ENCODE measurements around the gene FURIN. TPM values are rescaled to one million over a fixed set of nuclear protein-coding genes. Genes with fewer than 3 reads are reported as not detected.
"Not testable (repeated sequence)": the region's sequence is repeated elsewhere in the genome, so short reads cannot be mapped to it uniquely, and the experiment has no call there.

The FURIN gene
- 933 and 935 TPM in 2 replicates for total RNA-seq

DNA sequence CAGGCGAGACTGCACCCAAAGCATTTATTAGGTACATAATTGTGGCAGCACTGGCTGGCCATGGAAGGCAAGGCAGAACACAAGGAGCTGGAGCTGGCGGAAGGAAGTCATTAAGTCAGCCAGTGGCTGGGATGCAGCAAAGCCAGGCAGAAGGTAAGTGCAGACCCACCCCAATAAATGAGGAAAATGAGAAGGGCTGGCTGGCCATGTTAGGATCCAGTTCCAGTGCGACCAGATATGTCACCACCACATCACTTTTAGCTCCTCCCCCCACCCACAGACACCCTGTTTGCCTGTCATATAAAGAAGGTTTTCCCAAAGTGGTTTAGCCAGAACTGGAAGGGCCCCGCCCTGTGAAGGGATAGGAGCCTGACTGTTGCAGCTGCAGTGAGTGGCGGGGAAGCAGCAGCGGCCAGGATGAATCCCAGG lies at the start of gene FURIN:
FURIN (plus strand) TSS at position 328 of the 429 bp plus-strand sequence. CDS start 7,153 bp downstream, outside the sequence.
- intact Hi-C loops (cut with micrococcal nuclease): loop anchor here (2.0 kb wide), 1 partner anchor 29 kb away; no protein-coding TSS in a partner anchor

DNA sequence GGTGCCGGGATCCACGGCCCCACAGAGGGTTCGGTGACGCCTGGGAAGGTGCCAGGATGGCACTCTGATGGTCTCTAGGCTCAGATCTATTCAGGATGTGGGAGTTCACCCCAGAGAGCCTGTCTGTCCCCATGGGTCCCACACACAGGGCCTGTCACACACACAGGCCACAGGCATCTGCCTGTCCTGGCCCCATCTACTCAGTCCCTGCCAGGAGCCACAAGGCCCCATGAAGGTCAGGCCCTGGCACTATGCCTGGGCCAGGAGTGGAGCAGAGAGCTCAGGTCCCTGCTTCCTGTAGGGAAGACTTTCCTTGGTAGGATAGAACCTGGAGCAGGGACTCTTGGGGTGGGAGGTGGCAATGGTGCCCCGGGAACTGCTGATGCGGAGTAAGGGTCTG lies 49.0 kb upstream of the FURIN start:
- intact Hi-C loops (cut with micrococcal nuclease): loop anchor here (5.0 kb wide), 2 partner anchors 172 to 247 kb away; no protein-coding TSS in a partner anchor

DNA sequence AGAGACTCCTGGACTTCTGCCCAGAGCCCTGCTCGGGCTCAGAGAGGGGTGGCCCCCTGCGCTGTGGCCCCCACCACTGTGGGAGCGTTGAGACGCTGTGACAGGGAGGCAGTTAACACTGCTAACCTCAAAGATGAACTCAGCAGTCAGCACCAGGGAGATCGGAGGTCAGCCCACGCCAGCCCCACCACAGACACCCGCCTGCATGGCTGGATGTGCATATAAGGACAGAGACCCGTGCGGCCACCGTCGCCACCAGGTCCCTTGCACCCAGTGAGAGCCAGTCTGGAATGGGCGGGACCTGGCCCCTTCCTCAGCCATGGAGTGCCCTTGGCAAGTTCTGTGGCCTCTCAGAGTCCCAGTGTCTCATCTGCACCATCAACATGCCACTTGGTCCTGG lies 48.5 kb upstream of the FURIN start:
- intact Hi-C loops (cut with micrococcal nuclease): loop anchor here (5.0 kb wide), 2 partner anchors 173 to 248 kb away; no protein-coding TSS in a partner anchor

DNA sequence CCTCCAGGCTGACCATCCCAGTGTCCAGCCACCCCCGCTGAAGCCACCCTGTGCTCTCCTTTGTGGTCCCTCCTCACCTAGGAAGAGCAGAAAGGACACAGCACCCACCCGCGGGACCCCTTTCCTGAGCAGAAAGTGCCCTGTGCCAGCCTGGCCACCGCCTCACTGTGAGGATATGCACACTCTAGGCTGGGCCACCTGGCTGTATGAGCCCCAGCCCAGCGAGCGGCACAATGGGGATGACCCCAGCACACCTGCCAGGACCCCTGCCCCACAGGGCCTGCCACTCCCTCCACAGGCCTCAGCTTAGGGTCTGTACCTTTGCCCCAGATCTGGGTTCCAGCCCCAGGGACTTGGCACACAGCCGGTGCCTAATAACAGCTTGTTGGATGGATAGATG lies 47.9 kb upstream of the FURIN start:
- intact Hi-C loops (cut with micrococcal nuclease): no loop called here

DNA sequence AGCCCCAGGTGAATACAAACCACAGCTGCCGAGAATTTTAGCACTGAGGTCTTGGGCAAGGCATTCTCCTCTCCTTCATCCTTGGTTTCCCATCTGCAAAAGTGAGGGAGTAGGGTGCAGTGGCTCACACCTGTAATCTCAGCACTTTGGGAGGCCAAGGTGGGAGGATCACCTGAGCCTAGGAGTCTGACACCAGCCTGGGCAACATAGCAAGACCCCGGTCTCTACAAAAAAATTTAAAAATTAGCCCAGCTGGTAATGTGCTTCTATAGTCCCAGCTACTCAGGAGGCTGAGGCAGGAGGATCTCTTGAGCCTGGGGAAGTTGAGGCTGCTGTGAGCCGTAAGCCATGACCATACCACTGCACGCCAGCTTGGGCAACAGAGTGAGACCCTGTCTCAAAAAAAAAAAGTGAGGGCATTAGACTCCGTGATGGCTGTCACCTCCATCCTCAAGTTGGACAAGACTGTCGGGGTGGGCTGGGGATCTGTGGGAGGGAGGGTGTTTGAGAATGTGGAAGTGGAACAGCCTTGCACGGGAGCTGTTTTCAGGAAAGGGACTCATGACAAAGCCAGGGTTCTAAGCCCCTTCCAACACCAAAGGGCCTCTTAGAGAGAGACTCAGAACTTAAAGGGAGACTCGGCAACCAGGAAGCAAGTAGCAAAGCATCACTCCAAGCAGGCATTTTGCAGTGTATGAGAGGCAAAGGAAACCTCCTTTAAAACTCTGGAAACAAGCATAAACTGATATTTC lies 46.0 kb upstream of the FURIN start:
- intact Hi-C loops (cut with micrococcal nuclease): no loop called here

DNA sequence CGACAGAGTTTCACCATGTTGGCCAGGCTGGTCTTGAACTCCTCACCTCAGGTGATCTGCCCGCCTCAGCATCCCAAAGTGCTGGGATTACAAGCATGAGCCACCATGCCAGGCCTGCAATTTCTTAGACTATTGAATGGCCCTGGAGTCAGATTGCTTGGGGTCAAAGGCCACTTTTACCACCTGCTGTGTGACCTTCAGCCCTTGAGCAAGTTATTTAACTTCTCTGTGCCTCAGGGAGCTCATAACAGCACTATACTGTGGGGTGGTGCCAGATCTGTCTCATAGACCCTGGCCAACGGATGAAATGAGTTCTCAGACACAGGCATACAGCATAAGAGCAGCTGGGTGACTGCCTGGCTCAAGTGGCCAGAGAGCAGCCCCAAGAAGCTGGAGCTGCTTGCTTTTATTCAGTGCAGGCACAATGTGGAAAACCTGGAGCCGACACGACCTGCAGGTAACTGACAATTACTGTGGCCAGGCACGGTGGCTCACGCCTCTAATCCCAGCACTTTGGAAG lies 44.9 kb upstream of the FURIN start:
- intact Hi-C loops (cut with micrococcal nuclease): no loop called here

DNA sequence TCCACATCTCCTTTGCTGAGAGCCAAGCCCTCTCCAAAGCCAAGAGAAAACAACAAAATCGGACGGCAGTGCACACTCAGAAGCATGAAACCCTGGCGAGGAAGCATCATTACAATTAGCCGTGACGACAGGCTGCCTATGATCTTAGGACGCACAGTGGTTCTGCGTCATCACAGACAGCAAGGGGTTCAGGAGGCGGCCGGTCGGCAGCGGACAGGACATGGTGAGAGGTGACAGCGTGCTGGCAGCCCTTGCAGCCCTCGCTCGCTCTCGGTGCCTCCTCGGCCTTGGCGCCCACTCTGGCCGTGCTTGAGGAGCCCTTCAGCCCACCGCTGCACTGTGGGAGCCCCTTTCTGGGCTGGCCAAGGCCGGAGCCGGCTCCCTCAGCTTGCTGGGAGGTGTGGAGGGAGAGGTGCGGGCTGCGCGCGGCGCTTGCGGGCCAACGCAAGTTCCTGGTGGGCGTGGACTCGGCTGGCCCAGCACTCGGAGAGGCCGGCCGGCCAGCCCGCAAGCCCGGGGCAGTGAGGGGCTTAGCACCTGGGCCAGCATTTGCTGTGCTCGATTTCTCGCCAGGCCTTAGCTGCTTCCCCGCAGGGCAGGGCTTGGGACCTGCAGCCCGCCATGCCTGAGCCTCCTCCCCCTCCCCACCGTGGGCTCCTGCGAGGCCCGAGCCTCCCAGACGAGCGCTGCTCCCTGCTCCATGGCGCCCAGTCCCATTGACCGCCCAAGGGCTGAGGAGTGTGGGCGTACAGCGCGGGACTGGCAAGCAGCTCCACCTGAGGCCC lies 43.1 kb upstream of the FURIN start:
- intact Hi-C loops (cut with micrococcal nuclease): not testable (repeated sequence)

DNA sequence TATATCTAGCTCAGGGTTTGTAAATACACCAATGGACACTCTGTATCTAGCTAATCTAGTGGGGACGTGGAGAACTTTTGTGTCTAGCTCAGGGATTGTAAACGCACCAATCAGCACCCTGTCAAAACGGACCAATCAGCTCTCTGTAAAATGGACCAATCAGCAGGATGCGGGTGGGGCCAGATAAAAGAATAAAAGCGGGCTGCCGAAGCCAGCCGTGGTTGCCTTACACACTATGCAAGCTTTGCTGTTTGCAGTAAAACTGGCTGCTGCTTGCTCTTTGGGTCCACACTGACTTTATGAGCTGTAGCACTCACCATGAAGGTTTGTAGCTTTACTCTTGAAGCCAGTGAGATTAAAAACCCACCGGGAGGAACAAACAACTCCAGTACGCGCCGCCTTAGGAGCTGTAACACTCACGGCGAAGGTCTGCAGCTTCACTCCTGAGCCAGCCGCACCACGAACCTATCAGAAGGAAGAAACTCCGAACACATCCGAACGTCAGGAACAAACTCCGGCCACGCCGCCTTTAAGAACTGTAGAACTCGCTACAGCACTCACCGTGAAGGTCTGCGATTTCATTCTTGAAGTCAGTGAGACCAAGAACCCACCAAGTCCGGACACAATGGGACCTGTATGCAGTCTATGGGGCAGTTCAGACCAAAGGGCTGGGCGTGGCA lies 42.0 kb upstream of the FURIN start:
- intact Hi-C loops (cut with micrococcal nuclease): not testable (repeated sequence)

DNA sequence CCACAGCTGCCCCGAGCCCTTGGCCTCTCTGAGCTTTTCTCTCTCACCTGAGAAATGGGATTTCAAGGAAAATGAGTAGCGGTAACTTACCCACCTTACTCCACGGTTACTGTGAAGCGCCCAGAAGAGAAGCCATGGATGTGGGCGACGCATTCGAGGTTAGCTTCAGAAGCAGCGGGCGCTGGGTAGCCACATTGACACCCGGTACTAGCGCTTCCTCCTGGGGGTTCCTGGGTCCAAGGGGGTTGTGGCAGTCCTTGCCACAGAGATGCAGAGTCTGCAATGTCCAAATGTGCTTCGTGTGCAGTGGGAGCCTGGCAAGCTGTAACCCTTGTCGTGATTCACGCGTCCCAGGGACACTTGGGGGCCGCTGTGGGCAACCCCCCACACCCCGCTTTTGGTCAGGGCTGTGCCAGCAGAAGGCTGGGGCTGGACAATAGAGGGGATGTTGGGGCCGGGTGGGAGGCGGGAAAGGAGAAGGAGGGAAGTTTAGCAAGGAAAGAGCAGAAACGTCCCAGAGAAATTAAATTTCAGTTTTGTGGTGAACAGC lies 41.4 kb upstream of the FURIN start:
- intact Hi-C loops (cut with micrococcal nuclease): no loop called here

DNA sequence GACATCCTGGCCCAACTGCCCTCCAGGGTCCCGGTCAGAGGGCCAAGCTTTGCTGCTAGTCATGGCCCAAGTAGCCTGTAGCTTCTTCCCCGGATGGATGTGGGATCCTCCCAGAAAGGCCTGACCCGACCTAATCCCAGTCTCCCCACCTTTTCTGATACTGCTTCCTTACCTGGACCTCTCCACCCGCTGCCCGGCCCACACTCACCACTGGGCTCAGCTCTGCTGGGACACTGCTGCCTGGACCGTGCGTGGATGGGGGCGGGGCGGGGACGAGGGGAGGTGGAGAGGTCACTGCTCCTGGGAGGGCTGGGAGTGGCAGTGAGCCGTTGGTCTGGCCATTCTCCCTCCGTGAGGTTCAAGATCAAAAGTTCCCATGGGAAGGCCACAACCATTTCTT lies 40.3 kb upstream of the FURIN start:
- intact Hi-C loops (cut with micrococcal nuclease): no loop called here

DNA sequence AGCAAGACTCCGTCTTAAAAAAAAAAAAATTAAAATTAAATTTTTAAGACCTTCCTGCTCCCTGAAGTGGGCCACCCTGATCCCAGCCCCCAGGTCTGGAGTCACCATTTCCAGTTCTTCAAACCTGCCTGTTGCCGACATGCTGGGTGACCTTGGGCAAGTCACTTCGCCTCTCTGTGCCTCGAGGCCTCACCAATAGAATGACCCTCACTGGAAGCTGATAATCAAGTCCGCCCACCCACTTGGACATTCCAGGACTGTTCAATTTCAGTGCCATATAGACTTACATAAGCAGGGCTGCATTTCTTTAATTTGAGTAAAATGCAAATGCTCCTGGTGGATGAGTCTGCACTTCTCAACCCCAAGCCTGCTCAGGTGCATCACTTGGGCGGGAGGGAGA lies 39.3 kb upstream of the FURIN start:
- intact Hi-C loops (cut with micrococcal nuclease): no loop called here

DNA sequence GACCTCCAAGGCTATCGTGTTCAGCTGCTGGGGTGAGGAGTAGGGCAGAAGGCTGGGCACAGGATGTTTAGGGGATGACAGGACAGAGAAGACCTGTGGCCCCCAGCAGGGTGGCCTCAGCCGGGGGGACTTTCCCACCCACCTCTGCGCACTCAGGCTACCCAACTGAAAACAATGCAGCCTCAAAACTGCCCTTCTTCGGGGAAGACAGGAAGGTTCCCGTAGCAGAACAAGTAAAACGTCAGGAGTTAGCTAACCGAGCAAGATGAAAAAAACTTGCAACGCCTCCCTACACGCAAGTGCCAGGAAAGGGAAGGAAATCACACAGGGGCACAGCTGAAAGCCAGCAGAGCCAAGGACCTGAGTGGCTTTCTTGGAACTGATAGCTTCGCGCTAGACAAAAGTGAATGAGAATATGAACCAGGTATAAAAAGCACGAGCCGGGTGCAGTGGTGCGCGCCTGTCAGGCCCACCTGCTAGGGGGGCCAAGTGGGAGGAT lies 38.4 kb upstream of the FURIN start:
- intact Hi-C loops (cut with micrococcal nuclease): loop anchor here (1.0 to 10.0 kb wide), 9 partner anchors 8 to 875 kb away; partner anchors contain the start of genes BLM and MAN2A2

DNA sequence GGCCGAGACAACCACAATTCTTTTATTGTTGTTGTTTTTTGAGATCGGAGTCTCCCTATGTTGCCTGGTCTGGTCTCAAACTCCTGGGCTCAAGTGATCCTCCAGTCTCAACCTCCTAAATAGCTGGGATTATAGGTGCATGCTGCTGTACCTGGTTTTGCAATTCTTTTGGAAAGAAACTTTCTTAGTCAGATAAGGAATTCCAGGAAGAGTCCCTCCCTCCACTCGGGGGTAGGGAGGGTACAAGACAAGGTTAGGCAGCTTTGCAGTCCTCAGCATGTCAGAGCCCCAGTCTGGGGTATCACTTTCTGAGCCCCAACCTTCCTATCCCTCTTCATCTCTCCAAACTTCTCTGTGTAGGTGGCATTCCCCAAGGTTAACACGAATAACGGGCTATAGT lies 33.8 kb upstream of the FURIN start:
- intact Hi-C loops (cut with micrococcal nuclease): loop anchor here (10.0 kb wide), 1 partner anchor 870 kb away; no protein-coding TSS in a partner anchor

DNA sequence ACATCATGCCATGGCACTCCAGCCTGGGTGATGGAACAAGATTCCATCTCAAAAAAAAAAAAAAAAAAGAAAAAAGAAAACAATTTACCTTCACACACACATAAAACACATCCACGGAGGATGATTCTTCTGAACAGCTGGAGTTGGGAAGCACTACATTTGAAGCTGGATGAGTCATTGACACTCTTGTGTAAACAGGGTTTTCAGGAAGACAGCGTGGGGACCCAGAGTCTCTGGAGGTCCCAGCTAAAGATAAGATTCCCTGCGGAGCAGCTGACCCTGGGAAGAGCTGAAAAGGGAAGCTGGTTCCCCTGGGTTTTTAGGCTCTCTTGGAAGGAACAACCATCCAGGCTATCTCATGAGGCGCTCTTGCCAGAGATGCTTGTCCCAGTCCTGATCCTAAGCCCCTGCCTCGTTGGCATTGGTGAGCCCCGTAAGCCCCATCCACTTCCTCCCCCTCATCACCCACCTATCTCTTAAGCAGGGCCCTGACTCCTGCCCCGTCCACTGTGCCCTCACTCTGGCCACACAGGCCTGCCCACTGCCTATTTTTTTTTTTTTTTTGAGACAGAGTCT lies 32.0 kb upstream of the FURIN start:
- intact Hi-C loops (cut with micrococcal nuclease): loop anchor here (10.0 kb wide), 1 partner anchor 868 kb away; no protein-coding TSS in a partner anchor

DNA sequence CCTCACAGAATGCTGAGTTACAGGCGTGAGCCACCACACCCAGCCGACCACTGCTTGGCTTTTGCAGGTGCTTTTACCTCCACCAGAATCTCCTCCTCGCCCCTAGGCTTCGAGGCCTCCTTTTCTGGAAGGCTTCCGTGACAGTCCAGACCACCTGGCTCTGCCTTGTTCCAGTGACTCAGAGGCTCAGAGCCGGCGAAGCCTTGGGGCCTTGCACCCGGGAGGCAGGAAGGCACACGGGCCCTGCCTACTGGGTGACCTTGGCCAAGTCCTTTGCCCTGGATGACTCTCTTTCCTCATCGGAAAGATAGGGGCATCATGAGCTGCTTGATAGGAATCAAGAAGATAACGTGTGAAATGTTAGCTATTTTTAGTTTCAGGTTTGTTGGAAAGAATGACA lies 31.3 kb upstream of the FURIN start:
- intact Hi-C loops (cut with micrococcal nuclease): loop anchor here (1.0 to 10.0 kb wide), 2 partner anchors 8 to 868 kb away; no protein-coding TSS in a partner anchor

DNA sequence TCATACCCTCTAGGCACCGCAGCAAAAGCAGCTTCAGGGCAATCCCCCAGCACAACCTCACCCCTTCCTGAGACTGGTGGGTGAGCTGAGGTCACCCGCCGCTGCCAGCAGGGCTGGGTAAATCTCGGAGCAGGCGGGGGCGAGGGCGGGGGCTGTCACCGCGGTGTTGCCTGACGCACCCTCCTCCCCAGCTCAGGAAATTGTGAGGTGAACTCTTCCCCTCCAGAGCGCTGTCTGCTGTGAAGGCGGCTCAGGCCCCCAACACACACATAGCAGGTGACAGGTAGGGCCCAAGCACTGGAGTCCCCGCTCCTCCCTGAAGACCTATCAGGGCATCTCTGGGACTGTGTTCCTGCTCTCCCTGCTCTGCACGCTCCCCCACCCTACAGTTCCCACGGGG lies 30.2 kb upstream of the FURIN start:
- intact Hi-C loops (cut with micrococcal nuclease): loop anchor here (1.0 to 10.0 kb wide), 6 partner anchors 8 to 867 kb away; partner anchors contain the start of gene FURIN

DNA sequence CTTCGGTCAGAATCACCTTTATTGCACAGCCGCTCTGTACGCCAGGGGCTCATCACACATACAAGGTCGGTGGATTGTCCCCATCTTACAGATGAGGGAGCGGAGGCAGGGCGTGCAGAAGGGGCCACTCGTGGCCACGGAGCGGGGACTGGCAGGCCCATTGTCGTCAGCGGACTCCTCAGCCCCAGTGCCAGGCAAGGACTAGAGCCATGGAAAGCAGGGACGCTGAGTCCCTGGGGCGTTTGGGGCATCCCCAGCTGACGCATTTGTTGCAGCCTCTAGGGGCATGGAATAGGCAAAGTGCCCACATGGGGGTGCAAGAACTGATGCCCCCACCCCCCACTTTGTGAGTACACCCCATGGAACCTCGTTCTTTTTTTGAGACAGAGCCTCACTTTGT lies 29.8 kb upstream of the FURIN start:
- intact Hi-C loops (cut with micrococcal nuclease): loop anchor here (1.0 to 10.0 kb wide), 6 partner anchors 8 to 866 kb away; partner anchors contain the start of gene FURIN

DNA sequence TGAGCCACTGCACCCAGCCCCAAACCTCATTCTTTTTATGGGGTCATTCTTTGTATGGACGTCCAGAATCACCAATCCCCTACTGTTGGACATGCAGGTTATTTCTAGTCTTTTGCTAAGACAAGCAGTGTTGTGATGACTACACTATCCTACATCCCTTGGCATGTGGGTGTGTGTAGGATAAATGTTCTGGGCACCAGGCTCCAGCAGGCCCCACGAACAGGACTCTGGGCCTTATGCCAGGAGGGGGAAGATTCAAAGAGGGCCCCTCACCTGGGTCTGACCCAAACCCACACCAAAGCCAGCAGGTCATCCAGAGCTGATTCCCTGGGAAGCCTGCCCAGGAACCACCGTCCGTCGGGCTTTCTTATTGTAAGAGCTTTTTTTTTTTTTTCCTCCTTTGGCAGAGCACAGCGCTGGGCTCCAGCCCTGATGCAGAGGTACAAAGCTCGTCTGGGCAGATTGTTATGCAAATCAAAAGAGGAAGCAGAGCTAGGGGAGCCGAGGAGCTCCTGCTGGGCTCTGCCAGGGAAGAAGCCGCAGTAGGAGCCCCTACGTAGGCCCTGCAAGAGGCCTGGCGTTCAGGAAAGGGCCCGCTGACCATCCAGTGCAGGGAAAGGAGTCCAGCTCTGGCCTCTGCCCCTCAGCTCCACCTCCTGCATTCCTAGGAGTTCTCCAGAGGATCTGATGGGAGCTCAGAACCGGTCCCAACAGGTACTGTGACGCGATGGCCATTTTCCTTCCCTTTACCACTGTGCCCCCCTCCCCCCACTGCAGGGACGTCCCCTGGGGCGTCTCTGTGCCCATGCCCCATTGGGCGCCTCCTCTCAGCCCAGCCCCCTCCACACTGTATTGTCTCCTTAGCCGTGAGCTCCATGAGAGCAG lies 29.0 kb upstream of the FURIN start:
- intact Hi-C loops (cut with micrococcal nuclease): loop anchor here (2.0 to 10.0 kb wide), 3 partner anchors 29 to 865 kb away; partner anchors contain the start of gene FURIN

Data from T-helper 1 cell treated with Interleukin-12 subunit alpha and Interleukin-12 subunit beta and Interleukin-4 antibody, amounts not matched to agents 30 ng/mL and 1 ng/mL, for 36 hours (primary cell).